Sciatic nerve (tissue), 2 donors: Measurements from ENCODE around the gene CDH22. TPM values are rescaled to one million over a fixed set of nuclear protein-coding genes. Genes with fewer than 3 reads are reported as not detected.

Source experiments
- ATAC-seq: fragments of 200-7000 bp; cut with Tn5 transposase; one replicate; pipeline ENCODE4 v1.9.1; 2020; ENCODE audit warnings: mild to moderate bottlenecking, moderate library complexity
- DNase-seq: peaks from one replicate; pipeline ENCODE4 v3.0.0-alpha.2; 2020; ENCODE audit warnings: low spot score
- intact Hi-C: fragments of 100-400 bp; cut with DNase I; formaldehyde crosslinking; loops from one replicate; pipeline ENCODE4 v1.14.2; 2022
- total RNA-seq: library from RNA; stranded (reverse); fragmentation: NEBNext Ultra II Directional; extraction: Animal tissue kit (Norgen Biotek cat#: 25700); gene quantifications from one replicate; pipeline ENCODE4 v1.2.1, GENCODE V29; 2021
- donor health status: DM: no; HTN: no; CAD: no.
- donor health status: DM: no; HTN: no; CAD: no.

CDH22 gene
- total RNA-seq, 1 donor from 2014 or later, result 0.40 TPM

DNA sequence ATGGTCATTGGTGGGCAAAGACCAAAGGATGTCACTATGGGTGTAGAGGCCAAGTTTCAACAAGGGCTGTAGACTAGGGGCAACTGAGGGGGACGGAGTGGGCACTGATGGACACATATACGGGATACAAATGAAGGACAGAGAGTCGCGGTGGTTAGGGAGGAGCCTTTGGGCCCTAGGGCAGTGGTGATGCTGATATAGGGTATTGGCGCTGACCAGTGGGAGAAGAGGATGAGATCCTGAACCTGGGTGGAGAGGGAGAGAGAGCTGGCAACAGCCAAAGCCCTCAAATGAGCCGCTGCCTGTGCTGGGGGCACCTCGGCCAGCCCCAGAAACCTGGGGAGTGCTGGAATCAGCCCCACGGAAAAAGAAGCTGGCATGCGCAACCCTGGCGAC lies 1.6 kb downstream of the CDH22 start:
- ATAC-seq (no peak), DNase-seq (no peak)
- intact Hi-C loops, result no loop called here

DNA sequence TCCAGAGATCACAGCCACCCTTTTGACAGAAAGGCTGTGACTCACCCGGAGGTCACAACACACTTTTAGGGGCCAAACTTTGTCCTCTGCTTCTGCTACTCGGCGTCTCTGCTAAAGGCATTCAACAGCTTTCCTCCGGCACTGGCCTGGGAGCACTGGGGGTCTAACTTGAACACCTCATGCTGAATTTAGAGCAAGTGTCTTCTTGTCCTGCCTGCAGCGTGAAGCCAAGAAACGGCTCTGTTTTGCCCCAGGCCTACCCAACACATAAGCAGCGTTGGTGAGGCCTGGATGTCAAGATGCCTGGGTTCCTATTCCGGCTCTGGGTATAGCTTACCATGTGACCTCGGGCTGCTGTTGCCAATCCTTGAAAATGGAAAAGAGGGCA lies 2.3 kb downstream of the CDH22 start:
- no peak for DNase-seq
- no peak for ATAC-seq
- intact Hi-C loops, result loop anchor here (2.0 kb wide), 1 partner anchor 47 kb away; no protein-coding TSS in a partner anchor

DNA sequence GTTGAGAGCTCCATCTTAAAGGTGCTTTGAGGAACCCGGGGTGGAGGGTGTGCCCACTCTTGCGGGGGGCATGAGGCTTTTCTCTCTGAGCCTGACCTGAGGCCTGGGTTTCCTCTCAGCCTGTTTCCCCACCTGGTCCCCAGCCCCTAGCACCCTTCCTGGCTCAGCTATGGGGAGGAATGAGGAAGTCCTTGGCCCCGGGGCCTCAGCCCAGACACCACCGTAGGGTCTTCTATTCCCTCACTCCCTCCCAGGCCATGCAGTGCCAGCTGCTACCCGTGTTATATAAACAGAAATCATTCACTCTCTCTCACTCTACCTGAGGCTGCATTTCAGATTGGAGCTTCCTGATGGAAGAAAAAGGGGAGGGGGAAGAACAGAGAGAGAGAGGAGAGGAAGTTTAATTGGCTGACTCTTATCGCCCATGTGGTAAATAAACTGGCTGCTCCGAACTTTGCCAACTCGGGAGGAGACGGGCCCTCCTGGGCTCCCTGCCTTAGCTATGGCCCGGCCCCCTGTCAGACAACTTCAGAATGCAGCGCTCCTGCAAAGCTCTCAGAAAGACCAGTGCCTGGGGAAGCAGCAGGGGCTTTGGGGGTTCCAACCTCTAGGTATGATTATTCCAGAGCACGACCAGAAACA lies 2.8 kb downstream of the CDH22 start:
- intact Hi-C loops, result loop anchor here (2.0 kb wide), 1 partner anchor 47 kb away; no protein-coding TSS in a partner anchor
- ATAC-seq, result no peak
- no peak for DNase-seq

DNA sequence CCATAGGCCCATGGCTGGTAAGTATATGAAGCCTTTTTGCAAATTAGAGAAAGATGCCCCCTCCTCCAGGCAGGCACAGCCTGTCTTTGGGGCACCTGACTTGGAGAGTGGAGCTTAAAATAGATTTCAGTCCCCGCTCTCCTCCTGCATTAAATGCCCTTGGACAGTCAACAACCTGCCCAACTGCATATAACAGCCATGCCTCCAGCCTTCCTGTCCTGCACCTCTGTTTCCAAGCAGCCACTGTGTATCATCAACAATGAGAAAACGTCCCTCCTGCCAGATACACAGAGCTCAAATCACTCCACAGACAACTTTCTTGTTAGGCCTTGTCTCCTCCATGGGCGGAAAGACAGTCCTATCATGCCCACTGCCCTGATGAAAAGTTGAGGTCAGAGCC lies 3.4 kb downstream of the CDH22 start:
- intact Hi-C loops, result loop anchor here (2.0 kb wide), 1 partner anchor 48 kb away; no protein-coding TSS in a partner anchor
- ATAC-seq (no peak), DNase-seq (no peak)

DNA sequence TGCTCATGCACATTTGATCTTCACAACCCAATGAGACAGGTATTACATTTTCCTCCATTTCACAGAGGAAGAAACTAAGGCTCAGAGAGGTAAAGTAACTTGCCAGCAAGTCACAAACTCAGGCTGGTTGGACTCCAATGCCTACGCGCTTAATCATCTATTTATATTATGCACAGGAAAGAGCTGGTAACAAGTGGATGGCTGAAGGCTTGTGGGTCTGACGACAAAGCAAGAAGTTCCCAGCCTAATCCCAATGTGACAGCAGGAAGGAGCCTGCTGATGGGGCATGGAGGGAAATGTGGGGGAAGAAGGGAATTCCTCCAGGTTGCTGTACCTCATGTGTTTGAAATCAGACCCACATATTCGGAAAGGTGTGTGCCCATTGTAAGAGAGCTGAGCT lies 3.9 kb downstream of the CDH22 start:
- DNase-seq (no peak), ATAC-seq (no peak)
- intact Hi-C loops, result loop anchor here (2.0 kb wide), 1 partner anchor 48 kb away; no protein-coding TSS in a partner anchor

DNA sequence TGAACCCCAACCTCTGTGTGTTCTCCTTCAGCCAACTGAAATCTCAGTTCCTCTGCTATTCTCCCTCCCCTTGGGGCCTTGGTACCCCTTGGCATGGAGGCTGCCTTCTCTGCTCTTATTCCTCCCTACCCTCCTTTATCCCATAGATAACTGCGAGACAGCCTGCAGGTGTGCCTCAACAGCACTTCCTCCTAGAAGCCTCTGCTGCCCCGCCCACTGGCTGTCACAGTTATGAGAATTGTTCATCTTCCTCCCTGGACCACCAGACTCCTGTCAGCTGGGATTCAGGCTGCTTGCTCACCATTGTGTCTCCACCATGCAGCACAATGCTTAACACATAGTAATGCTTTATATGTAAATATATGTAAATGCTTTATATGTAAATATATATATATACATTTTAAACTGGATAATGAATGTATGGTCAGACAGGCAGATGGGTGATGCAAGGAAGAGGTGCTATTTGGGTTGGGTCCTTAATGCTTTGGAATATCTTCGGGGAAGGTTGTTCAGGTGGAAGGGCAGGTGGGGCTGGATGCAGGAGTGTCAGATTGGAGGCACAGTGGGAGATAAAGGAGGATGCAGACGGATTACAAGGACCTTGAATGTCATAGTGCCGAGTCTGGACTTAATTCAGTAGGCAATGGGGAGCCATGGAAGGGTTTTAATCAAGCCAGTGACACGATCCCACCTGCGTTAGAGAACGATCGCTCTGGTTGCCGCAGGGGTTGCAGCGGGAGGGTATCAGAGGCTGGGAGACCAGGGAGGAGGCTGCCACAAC lies 4.9 kb downstream of the CDH22 start:
- intact Hi-C loops, result no loop called here
- DNase-seq, result no peak
- ATAC-seq, result no peak

DNA sequence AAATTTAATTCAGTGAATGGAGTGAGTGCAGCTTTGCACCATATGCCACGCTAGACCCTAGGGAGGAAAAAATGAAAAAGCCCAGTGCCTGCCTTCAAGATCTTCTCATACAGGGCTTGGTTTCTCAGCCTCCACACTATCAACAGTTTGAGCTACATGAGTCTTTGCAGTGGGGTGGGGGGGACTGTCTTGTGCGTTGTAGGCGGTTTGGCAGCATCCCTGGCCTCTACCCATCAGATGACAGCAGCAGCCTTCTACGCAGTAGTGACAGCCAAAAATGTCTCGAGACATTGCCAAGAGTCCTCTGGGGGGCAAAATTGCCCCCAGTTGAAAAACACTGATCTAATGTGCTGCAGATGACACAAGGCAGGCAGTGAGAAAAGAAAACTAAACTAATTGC lies 6.2 kb downstream of the CDH22 start:
- no peak for ATAC-seq
- DNase-seq, result no peak
- intact Hi-C loops, result no loop called here

DNA sequence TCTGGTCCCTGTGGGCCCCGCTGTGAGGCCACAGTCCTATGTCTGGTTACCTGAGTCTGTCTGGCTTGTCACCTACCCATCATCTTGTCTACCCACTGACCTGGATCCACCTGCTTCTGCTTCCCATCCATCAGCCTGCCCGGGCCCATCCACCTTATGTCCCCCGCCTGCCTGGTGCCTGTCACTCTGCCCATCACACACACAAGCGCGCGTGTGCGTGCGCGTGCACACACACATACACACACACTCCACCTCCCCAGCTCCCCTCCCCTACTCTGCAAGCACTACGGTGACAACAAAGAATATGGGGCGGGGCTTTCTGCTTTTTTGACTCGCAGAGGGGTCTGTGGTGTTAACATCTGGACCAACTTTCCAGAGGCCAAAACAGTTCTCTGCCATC lies 8.0 kb downstream of the CDH22 start:
- intact Hi-C loops, result no loop called here
- DNase-seq, result no peak
- ATAC-seq, result no peak

DNA sequence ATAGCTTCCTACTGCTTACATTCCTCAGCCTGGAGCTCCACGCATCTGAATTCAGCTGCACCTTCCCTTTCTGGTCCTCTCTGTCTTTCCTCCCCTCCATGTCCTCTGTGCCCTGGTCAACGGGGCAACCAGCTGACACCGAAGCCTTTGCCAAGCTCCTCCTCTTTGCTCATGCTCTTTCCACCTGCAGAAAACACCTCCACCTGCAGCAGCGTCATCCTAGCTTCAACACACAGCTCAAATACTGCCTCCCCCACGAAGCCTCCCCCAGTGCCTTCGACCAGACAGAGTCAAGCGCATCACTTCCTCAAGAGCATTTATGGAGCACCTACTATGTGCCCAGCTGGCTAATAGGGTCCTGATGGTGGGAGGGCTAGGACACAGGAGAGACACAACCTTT lies 9.2 kb downstream of the CDH22 start:
- no peak for ATAC-seq
- intact Hi-C loops, result no loop called here
- no peak for DNase-seq

DNA sequence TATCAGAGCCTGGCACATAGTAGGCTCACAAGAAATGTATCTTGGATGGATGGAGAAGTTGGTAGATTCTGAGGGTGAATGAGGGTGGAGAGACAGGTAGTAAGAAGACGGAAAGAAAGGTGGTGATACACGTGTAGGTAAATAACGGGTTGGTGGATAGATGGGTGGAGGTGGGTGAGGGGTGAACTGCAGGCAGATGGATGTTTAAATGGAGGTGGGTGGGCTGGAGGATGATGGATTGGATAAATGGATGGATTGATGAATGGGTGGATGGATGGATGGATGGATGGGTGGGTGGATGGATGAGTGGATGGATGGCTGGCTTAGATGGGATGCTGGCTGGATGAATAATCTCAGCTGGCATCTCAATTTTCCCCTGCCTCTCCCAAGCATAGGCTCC lies 9.9 kb downstream of the CDH22 start:
- intact Hi-C loops, result no loop called here
- no peak for ATAC-seq
- no peak for DNase-seq

DNA sequence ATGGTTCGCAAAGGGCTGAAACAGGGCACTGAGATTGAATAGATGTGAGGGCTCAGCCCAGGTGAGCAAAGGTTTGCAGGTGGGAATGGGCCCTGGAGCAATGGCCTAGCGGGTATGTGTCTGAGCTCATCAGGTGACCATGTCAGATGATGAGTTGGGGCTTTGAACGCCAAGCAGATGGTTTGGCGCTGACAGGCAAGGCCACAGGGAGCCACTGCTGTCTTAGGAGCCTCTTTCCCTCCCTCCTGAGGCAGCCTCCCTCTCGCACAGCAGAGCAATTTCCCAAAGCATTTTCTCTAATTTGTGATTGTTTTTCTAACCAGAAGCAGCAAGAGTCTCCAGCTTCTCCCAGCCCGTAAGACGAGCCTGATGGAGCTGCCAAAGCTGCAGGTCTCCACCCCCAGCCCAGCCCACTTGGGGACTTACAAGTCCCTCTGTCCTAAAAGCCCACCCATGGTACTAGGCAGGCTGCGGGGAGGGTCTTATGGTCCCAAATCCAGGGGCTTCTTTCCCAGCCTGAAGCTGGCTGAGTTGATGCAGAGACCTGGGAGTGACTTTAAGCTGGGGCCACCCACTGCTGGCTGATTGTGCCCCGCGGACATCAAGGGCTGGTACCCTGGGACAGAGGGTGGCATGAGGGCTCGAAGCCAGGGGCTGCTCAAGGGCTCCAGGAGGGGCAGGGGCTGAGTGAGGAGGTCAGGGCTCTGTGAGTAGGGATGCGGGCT lies 11.6 kb downstream of the CDH22 start:
- ATAC-seq (no peak), DNase-seq (no peak)
- intact Hi-C loops, result no loop called here

DNA sequence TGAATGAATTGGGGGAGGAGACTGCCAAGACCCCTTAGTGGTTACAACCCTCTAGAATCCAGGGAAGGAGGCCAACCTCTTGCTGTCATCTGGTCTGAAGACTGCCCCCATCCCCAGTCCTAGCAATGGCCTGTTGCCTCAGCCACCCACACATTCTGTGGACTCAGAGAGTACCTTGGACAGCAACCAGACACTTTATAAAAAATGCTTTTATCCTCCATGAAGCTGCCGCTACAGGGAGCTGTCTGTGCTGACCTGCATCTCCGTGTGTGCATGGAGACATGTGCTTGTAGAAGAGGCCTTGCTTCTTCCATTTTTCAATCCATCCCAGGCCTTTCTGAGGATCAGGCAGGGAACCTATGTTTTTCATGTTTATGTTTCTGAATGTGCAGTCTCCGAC lies 15.2 kb downstream of the CDH22 start:
- no peak for ATAC-seq
- intact Hi-C loops, result no loop called here
- no peak for DNase-seq

DNA sequence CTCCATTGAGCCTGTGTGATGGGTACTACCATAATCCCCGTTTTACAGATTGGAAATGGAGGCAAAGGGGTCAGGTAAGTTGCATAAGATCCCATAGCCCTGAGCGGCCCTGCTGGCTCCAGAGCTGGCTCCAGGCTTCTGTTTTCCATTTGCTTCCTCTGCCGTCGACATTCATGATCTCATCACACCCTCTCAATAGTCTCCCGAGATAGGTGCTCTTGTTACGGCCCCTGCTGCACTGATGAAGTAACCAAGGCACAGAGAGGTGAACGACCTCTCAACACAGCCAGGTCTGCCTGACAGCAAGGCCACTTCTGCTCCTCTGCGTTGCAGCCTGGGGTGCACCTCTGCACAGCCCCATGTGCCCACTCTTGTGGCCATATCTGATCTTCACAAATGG lies 16.9 kb downstream of the CDH22 start:
- intact Hi-C loops, result no loop called here
- DNase-seq (no peak), ATAC-seq (no peak)

DNA sequence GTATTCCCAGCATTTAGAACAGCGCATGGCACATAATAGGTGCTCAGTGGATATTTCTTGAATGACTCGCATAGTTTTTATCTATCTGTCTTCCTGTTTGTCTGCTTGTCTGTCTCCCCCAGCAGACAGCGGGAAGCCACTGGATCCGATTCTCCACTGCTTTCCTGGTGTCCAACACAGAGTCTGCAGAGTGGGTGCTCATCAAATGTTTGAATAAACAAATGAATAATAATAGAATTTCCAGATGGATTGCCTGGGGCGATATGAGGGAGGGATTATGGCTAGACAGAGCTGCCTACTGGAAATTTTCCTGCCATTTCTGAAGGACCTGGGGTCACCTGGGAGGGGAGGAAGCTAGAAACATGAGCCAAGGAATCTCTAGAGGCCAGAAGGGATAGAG lies 18.9 kb downstream of the CDH22 start:
- ATAC-seq (no peak), DNase-seq (no peak)
- intact Hi-C loops, result no loop called here

DNA sequence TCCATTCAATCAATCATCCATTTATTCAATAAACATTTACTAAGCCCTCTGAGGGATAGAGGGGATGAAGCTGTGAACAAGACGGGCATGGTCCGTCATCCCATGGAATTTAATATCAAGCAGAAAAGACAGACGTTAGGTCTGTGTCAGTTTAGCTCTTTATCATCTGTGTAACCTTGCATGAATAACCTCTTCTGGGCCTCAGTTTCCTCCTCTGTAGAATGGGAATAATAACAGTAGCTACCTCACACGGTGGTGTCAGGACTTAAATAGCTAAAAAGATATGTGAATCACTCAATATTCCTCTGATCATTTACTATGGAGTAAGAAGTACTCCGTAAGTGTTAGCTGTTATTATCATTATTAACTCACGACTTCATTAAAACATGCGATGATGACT lies 21.3 kb downstream of the CDH22 start:
- DNase-seq, result no peak
- intact Hi-C loops, result no loop called here
- no peak for ATAC-seq

DNA sequence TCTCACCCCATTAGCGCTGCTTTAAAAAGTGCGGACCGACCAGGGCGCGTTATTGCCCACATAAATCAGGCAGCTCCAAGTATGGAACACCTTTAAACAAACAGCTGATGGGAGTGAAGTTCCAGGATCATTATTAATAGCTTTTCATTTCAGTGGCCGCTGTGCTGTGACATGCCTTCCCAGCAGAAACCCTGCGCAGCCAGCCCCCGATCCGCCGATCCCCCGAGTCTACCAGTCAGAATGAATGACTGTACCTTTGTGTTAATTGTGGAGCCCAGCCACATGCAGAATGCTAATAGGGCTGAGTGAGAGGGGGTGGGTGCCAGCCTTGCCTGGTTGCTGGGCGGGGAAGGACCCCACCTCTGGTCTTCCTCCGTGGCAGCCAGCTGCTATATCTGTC lies 21.9 kb downstream of the CDH22 start:
- no peak for DNase-seq
- intact Hi-C loops, result no loop called here
- no peak for ATAC-seq

DNA sequence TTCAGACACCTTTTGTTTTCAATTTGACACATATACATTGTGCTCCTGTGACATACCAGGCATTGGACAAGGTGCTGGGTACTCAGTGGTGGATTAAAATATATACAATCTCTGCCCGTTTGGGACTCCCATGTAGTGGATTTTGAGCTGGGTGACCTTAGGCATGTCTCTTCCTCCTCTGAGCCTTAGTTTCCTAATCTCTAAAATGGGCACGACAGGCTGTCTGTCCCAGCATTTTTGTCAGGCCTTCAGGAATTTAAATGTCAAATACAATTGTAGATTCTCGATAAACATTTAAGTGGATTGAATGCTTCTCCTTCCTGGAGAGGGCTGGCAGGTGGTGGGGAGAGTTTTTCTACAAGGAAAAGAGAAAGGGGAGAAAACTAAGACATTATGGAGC lies 22.6 kb downstream of the CDH22 start:
- DNase-seq (no peak), ATAC-seq (no peak)
- intact Hi-C loops, result no loop called here

DNA sequence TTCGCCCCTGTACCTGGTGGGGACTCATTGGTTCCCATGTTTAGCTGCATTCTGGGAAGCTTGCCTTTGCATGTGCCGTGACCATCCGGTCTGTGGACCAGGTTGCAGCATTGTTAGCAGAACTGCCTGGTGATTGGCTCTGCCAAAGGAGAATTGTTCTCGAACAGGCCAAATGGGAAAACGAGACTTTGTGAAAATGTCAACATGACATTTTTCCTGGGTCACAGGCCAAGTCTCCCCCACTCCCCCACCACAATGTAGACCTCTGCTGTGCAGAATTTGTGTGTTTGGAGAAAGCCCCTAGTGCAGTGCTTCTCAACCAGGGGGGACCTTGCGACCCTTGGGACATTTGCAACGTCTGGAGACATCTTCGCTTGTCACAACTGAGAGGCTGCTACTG lies 23.2 kb downstream of the CDH22 start:
- no peak for DNase-seq

DNA sequence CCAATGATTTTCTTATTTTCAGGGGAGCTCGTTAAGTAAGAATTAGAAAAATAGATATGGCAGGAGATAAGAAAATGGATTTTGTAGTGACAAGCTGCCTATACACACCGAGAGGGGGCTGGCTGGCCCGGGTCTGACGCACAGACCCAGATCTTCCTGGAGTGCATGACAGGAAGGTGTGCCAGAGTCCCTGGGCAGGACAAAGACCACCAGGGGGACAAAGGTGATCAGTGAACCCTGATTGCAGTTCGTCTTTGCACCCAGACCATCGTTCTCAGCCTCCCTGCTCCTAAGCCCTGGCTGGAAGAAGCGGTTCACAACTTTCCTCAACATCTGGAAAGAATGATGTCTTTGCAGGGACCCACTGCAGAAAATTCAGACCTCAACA lies 24.3 kb downstream of the CDH22 start:
- intact Hi-C loops, result no loop called here
- no peak for ATAC-seq
- no peak for DNase-seq

More for the DNA sequence above, 23.2 kb downstream of the CDH22 start:
- ATAC-seq, result no peak
- intact Hi-C loops, result no loop called here

DNA sequence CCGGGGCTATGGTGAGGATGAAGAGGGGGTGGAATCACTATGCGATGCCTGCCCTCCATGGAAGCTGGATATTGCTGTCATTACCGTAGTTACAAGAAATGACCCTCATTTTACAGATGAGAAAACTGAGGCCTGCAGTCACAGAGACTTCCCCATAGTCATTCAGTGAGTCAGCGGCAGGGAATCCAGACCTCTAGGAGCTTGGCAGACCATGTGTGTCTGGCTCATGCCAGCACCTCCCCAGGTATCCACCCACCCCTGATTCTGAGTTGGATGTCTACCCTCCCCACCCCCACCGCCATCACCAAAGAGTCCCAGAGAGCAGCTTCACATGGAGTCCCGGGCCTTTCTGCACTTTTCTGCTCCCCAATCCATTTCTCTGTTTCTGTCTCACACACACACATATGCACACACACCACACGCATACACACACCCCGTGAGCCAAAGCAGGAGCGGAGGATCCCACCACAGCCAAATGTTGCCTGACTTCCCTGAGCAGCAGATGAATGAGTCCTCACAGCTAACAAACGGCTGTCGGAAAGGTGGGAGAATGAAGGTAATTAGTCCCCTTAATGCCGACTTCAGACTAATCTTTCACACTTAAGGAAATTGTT lies 24.8 kb downstream of the CDH22 start:
- intact Hi-C loops, result no loop called here
- ATAC-seq, result no peak
- DNase-seq, result no peak
